B cell (primary cell): ENCODE measurements around the gene VWA5B1.

ENCODE experiments used
- CTCF ChIP-seq: fragments of 200-600 bp; IDR thresholded peaks from one replicate; pipeline ENCODE4 v1.8.0; 2022; ENCODE audit warnings: antibody characterized with exemption, mild to moderate bottlenecking
- EZH2 ChIP-seq: IDR thresholded peaks from 2 replicates; pipeline ENCODE4 v1.6.1; 2012; ENCODE audit warnings: borderline replicate concordance, low read depth, mild to moderate bottlenecking, moderate library complexity, low read length; ENCODE audit not compliant: insufficient read depth, poor library complexity, severe bottlenecking

GRCh38 chr1:20398744-20399143, 108.1 kb downstream of the VWA5B1 start:
- TF ChIP-seq CTCF, result no peak
- no peak for TF ChIP-seq EZH2
